Gastroesophageal sphincter (tissue), 4 donors: ENCODE results near the gene HOXC12. TPM values are rescaled to one million over a fixed set of nuclear protein-coding genes. Genes with fewer than 3 reads are reported as not detected.
A peak's percentile ranks its signal among the peaks of the same experiment; 100 is the strongest.

Source experiments
- ATAC-seq: fragments of 150-250 bp; one replicate; pipeline ENCODE4 v1.9.1; 2016; ENCODE audit warnings: mild to moderate bottlenecking, moderate library complexity
- H3K27ac ChIP-seq, 4 donors: fragments of 200-600 bp; sonication (generic) in 3 of 4; 1 replicate in 3 of 4; 2 replicates in 1 of 4; pipeline ENCODE4 v1.5.1; 2016 to 2019
- H3K27me3 ChIP-seq: fragments of 200-600 bp; sonication (generic); one replicate; pipeline ENCODE4 v1.5.1; 2019
- H3K36me3 ChIP-seq, 2 donors: fragments of 200-600 bp; sonication (generic); one replicate each; pipeline ENCODE4 v1.5.1; 2019; ENCODE audit warnings: control low read depth in 1 of 2
- H3K4me1 ChIP-seq, 3 donors: fragments of 200-600 bp; sonication (generic); 1 replicate in 2 of 3; 2 replicates in 1 of 3; pipeline ENCODE4 v1.5.1; 2016 to 2019; ENCODE audit warnings: control low read depth in 2 of 3
- H3K4me3 ChIP-seq, 2 donors: fragments of 200-600 bp; sonication (generic); one replicate each; pipeline ENCODE4 v1.5.1; 2019; ENCODE audit warnings: mild to moderate bottlenecking in 1 of 2, moderate library complexity in 1 of 2
- H3K9me3 ChIP-seq, 3 donors: fragments of 200-600 bp; sonication (generic); one replicate each; pipeline ENCODE4 v1.5.1; 2017 to 2019; ENCODE audit warnings: control low read depth in 2 of 3
- CTCF ChIP-seq, 4 experiments: fragments of 200-600 bp in 2 of 4; fragments of 450-650 bp in 2 of 4; sonication (generic) in 1 of 4; IDR thresholded peaks; one replicate each; pipeline ENCODE4 v1.5.1; 2017 to 2019; ENCODE audit warnings: antibody characterized with exemption in 4 of 4, mild to moderate bottlenecking in 2 of 4, moderate library complexity in 2 of 4
- EP300 ChIP-seq: sonication (generic); formaldehyde crosslinking; IDR thresholded peaks from one replicate; pipeline ENCODE4 v1.6.1; 2017; ENCODE audit warnings: antibody characterized with exemption, mild to moderate bottlenecking
- POLR2A ChIP-seq, 2 donors: fragments of 450-650 bp; IDR thresholded peaks; one replicate each; pipeline ENCODE4 v1.6.1; 2017; ENCODE audit warnings: antibody characterized with exemption in 2 of 2, mild to moderate bottlenecking in 2 of 2, moderate library complexity in 1 of 2
- POLR2AphosphoS5 ChIP-seq: sonication (generic); formaldehyde crosslinking; IDR thresholded peaks from one replicate; pipeline ENCODE4 v1.6.1; 2017; ENCODE audit warnings: antibody characterized with exemption
- WGBS, 2 donors: methylation state at CpG; one replicate each; pipeline ENCODE4 v1.1.5; 2018; ENCODE audit warnings: low coverage in 1 of 2; 5-methylcytosine and 5-hydroxymethylcytosine counted together
- small RNA-seq, 4 donors: library from RNA; depleted of rRNA; stranded (forward); fragments of <200 nt; gene quantifications; one replicate each; pipeline ENCODE3, GENCODE V24; 2016
- total RNA-seq, 4 donors: library from RNA; depleted of rRNA; stranded (reverse); fragments of >200 nt; gene quantifications; one replicate each; pipeline ENCODE4 v1.1.0, GENCODE V29; 2016

The HOXC12 gene
- total RNA-seq, 4 donors from 2014 or later: not detected

GRCh38 chr12:54005853-54006558 is 51.3 kb downstream of the HOXC12 start:
- peaks cover 99% of the 10 kb centered on the region for H3K27me3 ChIP-seq
- peaks cover 0 to 23% (median 11%) of the 10 kb centered on the region in 3 donors for H3K4me1 ChIP-seq

GRCh38 chr12:54006559-54007220 is 52.0 kb downstream of the HOXC12 start:
- ATAC-seq: no peak
- Histone ChIP-seq H3K9me3 (no peaks in the 10 kb centered on the region), H3K36me3 (no peaks in the 10 kb centered on the region), H3K4me3 (peak overlapping the region in 1 of 2 donors; percentile 26), H3K27ac (no peak overlapping the region), H3K27me3 (peaks cover 99% of the 10 kb centered on the region), H3K4me1 (peaks cover 0 to 29% (median 11%) of the 10 kb centered on the region in 3 donors)
- 36 to 56% methylated on average over 3 to 13 of the region's 22 CpGs for WGBS, 2 donors
- TF ChIP-seq POLR2AphosphoS5 (no peak), CTCF (IDR thresholded peaks at IDR 0.05) (no peak), EP300 (no peak), POLR2A (IDR thresholded peaks at IDR 0.05) (no peak)

More at GRCh38 chr12:54005853-54006558, 51.3 kb downstream of the HOXC12 start:
- H3K4me3 ChIP-seq: peak overlapping the region in 1 of 2 donors; percentile 26
- H3K27ac ChIP-seq: no peak overlapping the region
- no peaks in the 10 kb centered on the region for H3K9me3 ChIP-seq
- 18% methylated on average over 11 to 36 of the region's 39 CpGs for WGBS, 2 donors
- ATAC-seq: peak; percentile 83
- TF ChIP-seq EP300: no peak
- peak in 3 of 4 experiments; percentile 90 to 97 (median 95) for TF ChIP-seq CTCF (IDR thresholded peaks at IDR 0.05)
- no peak for TF ChIP-seq POLR2AphosphoS5
- TF ChIP-seq POLR2A (IDR thresholded peaks at IDR 0.05): no peak
- no peaks in the 10 kb centered on the region for H3K36me3 ChIP-seq

- Histone ChIP-seq H3K27me3 (peaks cover 99% of the 10 kb centered on the region), H3K27ac (no peak overlapping the region)
- 70% methylated on average over 2 of the region's 2 CpGs; no CpG with 5 or more reads in 1 of the 2 donors for WGBS, 2 donors
Observed at GRCh38 chr12:54007538-54008259, 53.0 kb downstream of the HOXC12 start.

DNA sequence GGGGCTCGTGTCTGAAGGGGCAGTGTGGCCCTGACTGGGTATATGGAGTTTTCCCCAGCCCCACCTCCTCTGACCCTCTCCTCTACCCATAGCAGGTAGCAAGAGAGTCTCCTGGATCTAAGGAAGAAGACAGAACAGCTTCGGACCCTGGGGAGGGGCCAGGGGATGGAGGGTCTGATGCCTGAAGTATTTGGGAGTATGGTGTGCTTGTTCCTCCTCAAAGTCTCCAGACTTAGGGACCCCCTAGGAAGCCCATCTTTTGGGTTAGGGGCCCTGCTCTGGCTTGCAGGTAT is 53.5 kb downstream of the HOXC12 start:
- no peak for TF ChIP-seq POLR2AphosphoS5
- TF ChIP-seq POLR2A (IDR thresholded peaks at IDR 0.05): no peak
- TF ChIP-seq CTCF (IDR thresholded peaks at IDR 0.05): no peak
- Histone ChIP-seq H3K27ac (no peak overlapping the region), H3K4me3 (no peak overlapping the region), H3K4me1 (peaks cover 0 to 30% (median 11%) of the 10 kb centered on the region in 3 donors), H3K27me3 (peaks cover 99% of the 10 kb centered on the region), H3K36me3 (no peaks in the 10 kb centered on the region), H3K9me3 (no peaks in the 10 kb centered on the region)
- 60% methylated on average over 1 of the region's 2 CpGs; no CpG with 5 or more reads in 1 of the 2 donors for WGBS, 2 donors
- no peak for ATAC-seq

More at GRCh38 chr12:54007538-54008259, 53.0 kb downstream of the HOXC12 start:
- TF ChIP-seq CTCF (IDR thresholded peaks at IDR 0.05) (no peak), POLR2A (IDR thresholded peaks at IDR 0.05) (no peak), EP300 (no peak), POLR2AphosphoS5 (no peak)
- Histone ChIP-seq H3K4me3 (no peak overlapping the region), H3K9me3 (no peaks in the 10 kb centered on the region), H3K36me3 (no peaks in the 10 kb centered on the region), H3K4me1 (peaks cover 0 to 30% (median 11%) of the 10 kb centered on the region in 3 donors)
- no peak for ATAC-seq

Small RNAs within 50 kb of the gene (small RNA-seq; reads per million reads assigned to genes)
- gene AC012531.3: 0 reads per million in 4 donors
- 0 reads per million in 4 donors for gene AC012531.4
- 0 to 1.1 (median 0.27) reads per million in 4 donors for gene MIR196A2
- gene RF01905: 0 reads per million in 4 donors
- 0 reads per million in 4 donors for gene RF01906

Other genes starting within 250 kb of the HOXC12 start
- gene CALCOCO1, start 227.5 kb upstream of the HOXC12 start, total RNA-seq: 100 to 1,000 TPM; 400 to 469 (median 424) TPM
- gene CISTR, start 202.9 kb upstream of the HOXC12 start, total RNA-seq: 1 to 10 TPM in 1 of 4 donors, not detected in 3; 1.4 TPM
- not detected for gene HOXC13, start 16.1 kb upstream of the HOXC12 start, total RNA-seq
- not detected for gene HOXC11, start 18.2 kb downstream of the HOXC12 start, total RNA-seq
- gene HOTAIR, start 20.1 kb downstream of the HOXC12 start, total RNA-seq: under 1 TPM in 1 of 4 donors, not detected in 3; 0.31 TPM
- not detected for gene HOXC10, start 30.2 kb downstream of the HOXC12 start, total RNA-seq
- gene HOXC9, start 45.3 kb downstream of the HOXC12 start, total RNA-seq: not detected
- under 1 TPM in 2 of 4 donors, not detected in 2; 0.15 to 0.40 TPM for gene HOXC8, start 54.1 kb downstream of the HOXC12 start, total RNA-seq
- under 1 TPM in 1 of 4 donors, not detected in 3; 0.50 TPM for gene HOXC6, start 73.5 kb downstream of the HOXC12 start, total RNA-seq
- 1 to 10 TPM in 2 of 4 donors, under 1 TPM in 1, not detected in 1; 0.31 to 3.3 (median 1.3) TPM for gene HOXC5, start 78.1 kb downstream of the HOXC12 start, total RNA-seq
- 1 to 10 TPM in 3 of 4 donors, under 1 TPM in 1; 0.69 to 5.7 (median 2.7) TPM for gene HOXC4, start 98.9 kb downstream of the HOXC12 start, total RNA-seq
- 10 to 100 TPM; 25.3 to 35.8 (median 31.9) TPM for gene SMUG1, start 234.1 kb downstream of the HOXC12 start, total RNA-seq